ENCODE measurements around the gene GFI1B.
A peak's percentile ranks its signal among the peaks of the same experiment; 100 is the strongest.

GFI1B gene

DNA sequence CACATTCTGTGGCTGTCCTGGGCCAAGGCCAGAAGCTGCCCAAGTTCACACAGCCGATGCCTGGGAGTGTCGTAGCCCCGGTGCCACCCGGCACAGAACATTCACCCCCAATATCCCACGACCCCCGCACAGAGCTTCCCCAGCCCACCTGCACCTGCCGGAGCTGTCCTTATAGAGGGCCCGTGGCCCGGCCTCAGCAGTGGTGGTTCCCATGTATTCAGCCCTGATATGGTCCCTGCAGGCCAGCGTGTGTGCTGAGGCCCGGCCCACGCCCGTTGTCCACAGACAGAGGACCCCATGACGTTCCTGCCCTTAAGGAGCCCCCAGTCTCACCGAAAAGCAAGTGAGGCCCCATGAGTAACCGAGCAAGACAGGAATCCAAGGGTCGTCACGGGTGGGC lies 5.3 kb upstream of the GFI1B start:
- Histone ChIP-seq H3K27ac (ENCODE audit: extremely low read depth, low read depth, low read length) (no peak overlapping the region), H3K9me3 (ENCODE audit: control insufficient read depth, insufficient read depth, low read depth, low read length) (no peaks in the 10 kb centered on the region), H3K36me3 (ENCODE audit: control insufficient read depth in 2 of 2, insufficient read depth in 1 of 2, low read length in 2 of 2) (no peaks in the 10 kb centered on the region), H3K4me1 (ENCODE audit: control insufficient read depth, insufficient read depth, low read length) (no peaks in the 10 kb centered on the region), H3K4me3 (ENCODE audit: low read depth, low read length) (no peak overlapping the region)
- CTCF ChIA-PET = interaction anchor here (0.6 to 5.2 kb wide), 19 partner anchors 10 to 1704 kb away, joined by 3 to 39 read pairs (median 4); no protein-coding TSS in a partner anchor
- TF ChIP-seq SP3 (tag by site-specific recombination; IDR thresholded peaks at IDR 0.05) = no peak
- TF ChIP-seq, protein P1, sequence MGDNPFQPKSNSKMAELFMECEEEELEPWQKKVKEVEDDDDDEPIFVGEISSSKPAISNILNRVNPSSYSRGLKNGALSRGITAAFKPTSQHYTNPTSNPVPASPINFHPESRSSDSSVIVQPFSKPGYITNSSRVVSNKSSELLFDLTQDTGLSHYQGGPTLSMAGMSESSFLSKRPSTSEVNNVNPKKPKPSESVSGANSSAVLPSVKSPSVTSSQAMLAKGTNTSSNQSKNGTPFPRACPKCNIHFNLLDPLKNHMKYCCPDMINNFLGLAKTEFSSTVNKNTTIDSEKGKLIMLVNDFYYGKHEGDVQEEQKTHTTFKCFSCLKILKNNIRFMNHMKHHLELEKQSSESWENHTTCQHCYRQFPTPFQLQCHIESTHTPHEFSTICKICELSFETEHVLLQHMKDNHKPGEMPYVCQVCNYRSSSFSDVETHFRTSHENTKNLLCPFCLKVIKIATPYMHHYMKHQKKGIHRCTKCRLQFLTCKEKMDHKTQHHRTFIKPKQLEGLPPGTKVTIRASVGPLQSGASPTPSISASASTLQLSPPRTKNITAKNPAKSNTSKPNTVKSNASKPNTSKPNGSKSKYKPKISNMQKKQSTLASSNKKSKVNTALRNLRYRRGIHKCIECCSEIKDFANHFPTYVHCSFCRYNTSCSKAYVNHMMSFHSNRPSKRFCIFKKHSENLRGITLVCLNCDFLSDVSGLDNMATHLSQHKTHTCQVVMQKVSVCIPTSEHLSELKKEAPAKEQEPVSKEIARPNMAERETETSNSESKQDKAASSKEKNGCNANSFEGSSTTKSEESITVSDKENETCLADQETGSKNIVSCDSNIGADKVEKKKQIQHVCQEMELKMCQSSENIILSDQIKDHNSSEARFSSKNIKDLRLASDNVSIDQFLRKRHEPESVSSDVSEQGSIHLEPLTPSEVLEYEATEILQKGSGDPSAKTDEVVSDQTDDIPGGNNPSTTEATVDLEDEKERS (tag by site-specific recombination; IDR thresholded peaks at IDR 0.05) = no peak
- no peak for TF ChIP-seq ZNF112 (tag by site-specific recombination; IDR thresholded peaks at IDR 0.05)
- TF ChIP-seq ZNF2 (tag by site-specific recombination; IDR thresholded peaks at IDR 0.05) = no peak
- no peak for TF ChIP-seq OVOL3 (tag by site-specific recombination; IDR thresholded peaks at IDR 0.05)
- TF ChIP-seq ZNF843 (tag by site-specific recombination; IDR thresholded peaks at IDR 0.05) = no peak
- no peak for TF ChIP-seq ZNF248 (tag by site-specific recombination; IDR thresholded peaks at IDR 0.05)
- POLR2A ChIA-PET = no interaction called here

DNA sequence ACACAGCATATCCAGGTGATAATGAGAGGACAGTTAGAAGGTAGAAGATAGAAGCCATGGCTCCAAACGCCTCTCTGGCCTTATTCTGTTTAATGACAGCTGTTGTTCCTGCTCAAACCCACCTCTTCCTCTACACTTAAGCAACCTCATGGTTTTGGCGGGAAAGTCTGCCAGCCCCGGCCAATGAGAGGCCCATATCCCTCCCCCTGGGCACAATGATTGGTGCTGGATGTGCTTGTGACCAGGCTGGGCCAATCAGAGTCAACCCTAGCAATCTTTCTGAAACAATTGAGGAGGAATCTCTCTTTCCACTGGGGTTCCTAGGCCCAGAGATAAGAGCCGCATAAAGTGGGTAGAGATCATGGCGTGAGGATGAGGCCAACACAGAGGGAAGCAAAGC lies 4.8 kb upstream of the GFI1B start:
- Histone ChIP-seq H3K4me1 (ENCODE audit: control insufficient read depth, insufficient read depth, low read length) (no peaks in the 10 kb centered on the region), H3K36me3 (ENCODE audit: control insufficient read depth in 2 of 2, insufficient read depth in 1 of 2, low read length in 2 of 2) (no peaks in the 10 kb centered on the region), H3K4me3 (ENCODE audit: low read depth, low read length) (no peak overlapping the region), H3K27ac (ENCODE audit: extremely low read depth, low read depth, low read length) (no peak overlapping the region), H3K9me3 (ENCODE audit: control insufficient read depth, insufficient read depth, low read depth, low read length) (no peaks in the 10 kb centered on the region)
- ChIA-PET CTCF (interaction anchor here (0.6 to 5.2 kb wide), 17 partner anchors 10 to 1704 kb away, joined by 3 to 39 read pairs (median 4); no protein-coding TSS in a partner anchor), POLR2A (no interaction called here)
- TF ChIP-seq ZNF341 (tag by site-specific recombination; IDR thresholded peaks at IDR 0.05; ENCODE audit: low read depth) (no peak), ZNF114 (tag by site-specific recombination; IDR thresholded peaks at IDR 0.05) (no peak), SP2 (tag by site-specific recombination; IDR thresholded peaks at IDR 0.05) (peak; percentile 38), ZNF221 (tag by site-specific recombination; IDR thresholded peaks at IDR 0.05; ENCODE audit: borderline replicate concordance) (no peak)
- TF ChIP-seq, protein P2, sequence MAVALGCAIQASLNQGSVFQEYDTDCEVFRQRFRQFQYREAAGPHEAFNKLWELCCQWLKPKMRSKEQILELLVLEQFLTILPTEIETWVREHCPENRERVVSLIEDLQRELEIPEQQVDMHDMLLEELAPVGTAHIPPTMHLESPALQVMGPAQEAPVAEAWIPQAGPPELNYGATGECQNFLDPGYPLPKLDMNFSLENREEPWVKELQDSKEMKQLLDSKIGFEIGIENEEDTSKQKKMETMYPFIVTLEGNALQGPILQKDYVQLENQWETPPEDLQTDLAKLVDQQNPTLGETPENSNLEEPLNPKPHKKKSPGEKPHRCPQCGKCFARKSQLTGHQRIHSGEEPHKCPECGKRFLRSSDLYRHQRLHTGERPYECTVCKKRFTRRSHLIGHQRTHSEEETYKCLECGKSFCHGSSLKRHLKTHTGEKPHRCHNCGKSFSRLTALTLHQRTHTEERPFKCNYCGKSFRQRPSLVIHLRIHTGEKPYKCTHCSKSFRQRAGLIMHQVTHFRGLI (tag by site-specific recombination; IDR thresholded peaks at IDR 0.05) = no peak

DNA sequence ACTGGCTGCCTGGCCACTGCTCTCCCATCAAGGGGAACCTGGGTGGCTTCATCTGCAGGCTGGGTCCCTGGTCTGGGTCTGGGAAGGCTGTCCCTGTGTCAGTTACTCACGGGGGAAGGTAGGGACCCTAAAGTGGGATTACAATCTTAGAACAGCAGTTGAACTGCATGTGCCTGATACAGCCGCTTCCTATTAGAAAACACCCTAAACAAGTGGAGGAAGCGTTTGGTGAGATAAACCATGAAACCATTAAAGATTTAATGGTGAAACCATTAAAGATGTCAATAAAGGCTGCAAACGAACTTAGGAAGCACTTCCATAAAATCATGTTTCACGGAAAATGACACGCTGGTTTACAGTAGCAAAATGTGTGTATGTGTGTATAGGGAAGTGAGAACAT lies 2.5 kb upstream of the GFI1B start:
- Histone ChIP-seq H3K4me3 (ENCODE audit: low read depth, low read length) (no peak overlapping the region), H3K27ac (ENCODE audit: extremely low read depth, low read depth, low read length) (no peak overlapping the region), H3K36me3 (ENCODE audit: control insufficient read depth in 2 of 2, insufficient read depth in 1 of 2, low read length in 2 of 2) (no peaks in the 10 kb centered on the region), H3K4me1 (ENCODE audit: control insufficient read depth, insufficient read depth, low read length) (no peaks in the 10 kb centered on the region), H3K9me3 (ENCODE audit: control insufficient read depth, insufficient read depth, low read depth, low read length) (no peaks in the 10 kb centered on the region)
- POLR2A ChIA-PET = no interaction called here
- no peak for TF ChIP-seq SP7 (tag by site-specific recombination; IDR thresholded peaks at IDR 0.05)
- CTCF ChIA-PET = interaction anchor here (0.6 to 5.2 kb wide), 7 partner anchors 10 to 74 kb away, joined by 3 to 39 read pairs (median 20); no protein-coding TSS in a partner anchor

DNA sequence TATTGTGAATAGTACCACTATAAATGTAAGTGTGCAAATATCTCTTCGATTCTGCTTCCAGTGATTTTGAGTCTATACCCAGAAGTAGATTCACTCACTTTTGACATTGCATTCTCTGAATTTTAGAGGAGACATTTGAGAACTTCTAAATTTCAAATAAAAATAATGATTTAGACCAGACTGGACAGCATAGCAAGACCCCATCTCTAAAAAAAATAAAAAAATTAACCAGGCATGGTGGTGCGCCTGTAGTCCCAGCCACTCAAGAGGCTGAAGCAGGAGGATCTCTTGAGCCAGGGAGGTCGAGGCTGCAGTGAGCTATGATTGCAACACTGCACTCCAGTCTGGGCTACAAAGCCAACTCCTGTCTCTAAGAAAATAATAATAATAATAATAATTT lies 1.9 kb upstream of the GFI1B start:
- CTCF ChIA-PET = interaction anchor here (0.9 to 5.1 kb wide), 12 partner anchors 11 to 103 kb away, joined by 3 to 30 read pairs (median 6); partner anchors contain the start of gene GTF3C5

More for the DNA sequence above, 1.9 kb upstream of the GFI1B start:
- Histone ChIP-seq H3K36me3 (ENCODE audit: control insufficient read depth in 2 of 2, insufficient read depth in 1 of 2, low read length in 2 of 2) (no peaks in the 10 kb centered on the region), H3K9me3 (ENCODE audit: control insufficient read depth, insufficient read depth, low read depth, low read length) (no peaks in the 10 kb centered on the region), H3K4me1 (ENCODE audit: control insufficient read depth, insufficient read depth, low read length) (no peaks in the 10 kb centered on the region), H3K27ac (ENCODE audit: extremely low read depth, low read depth, low read length) (no peak overlapping the region), H3K4me3 (ENCODE audit: low read depth, low read length) (no peak overlapping the region)
- peak; percentile 57; the same call in 1 of the 2 replicates for TF ChIP-seq ZNF121 (tag by site-specific recombination; IDR thresholded peaks at IDR 0.05)
- no peak for TF ChIP-seq KLF1 (tag by site-specific recombination; IDR thresholded peaks at IDR 0.05)
- POLR2A ChIA-PET = no interaction called here
